Breast epithelium (tissue), 4 donors: Measurements from ENCODE around the gene NSUN3. TPM values are rescaled to one million over a fixed set of nuclear protein-coding genes. Genes with fewer than 3 reads are reported as not detected.

Source experiments
- DNase-seq, 2 donors: peaks; one replicate each; pipeline ENCODE4 v3.0.0-alpha.2; 2019; ENCODE audit warnings: low spot score in 2 of 2
- H3K27ac ChIP-seq, 2 donors: fragments of 200-600 bp; sonication (generic) in 1 of 2; one replicate each; pipeline ENCODE4 v1.5.1; 2016 to 2019; ENCODE audit warnings: mild to moderate bottlenecking in 1 of 2
- H3K27me3 ChIP-seq, 2 donors: fragments of 200-600 bp; sonication (generic) in 1 of 2; one replicate each; pipeline versions ENCODE4 v1.5.1 to v1.6.0; 2017 to 2019; ENCODE audit warnings: control low read depth in 1 of 2, mild to moderate bottlenecking in 1 of 2
- H3K36me3 ChIP-seq: fragments of 200-600 bp; one replicate; pipeline ENCODE4 v1.5.1; 2019
- H3K4me1 ChIP-seq, 2 donors: fragments of 200-600 bp; sonication (generic); one replicate each; pipeline ENCODE4 v1.5.1; 2016 to 2019; ENCODE audit warnings: control low read depth in 1 of 2
- H3K4me3 ChIP-seq, 3 donors: fragments of 200-600 bp; sonication (generic); 1 replicate in 2 of 3; 2 replicates in 1 of 3; pipeline ENCODE4 v1.5.1; 2016 to 2019; ENCODE audit warnings: mild to moderate bottlenecking in 3 of 3, moderate library complexity in 2 of 3
- H3K9me3 ChIP-seq, 2 donors: fragments of 200-600 bp; sonication (generic) in 1 of 2; one replicate each; pipeline ENCODE4 v1.5.1; 2016 to 2019; ENCODE audit warnings: control low read depth in 1 of 2
- POLR2A ChIP-seq: fragments of 450-650 bp; IDR thresholded peaks from one replicate; pipeline ENCODE4 v1.6.1; 2016; ENCODE audit warnings: antibody characterized with exemption, mild to moderate bottlenecking, moderate library complexity
- POLR2AphosphoS5 ChIP-seq, 3 donors: sonication (generic); formaldehyde crosslinking; IDR thresholded peaks; one replicate each; pipeline ENCODE4 v1.6.1; 2017; ENCODE audit warnings: antibody characterized with exemption in 3 of 3
- intact Hi-C: fragments of 100-400 bp; cut with DNase I; formaldehyde crosslinking; loops from one replicate; pipeline ENCODE4 v1.15.1; 2023; ENCODE audit warnings: low total_unique reads
- total RNA-seq, 3 donors: library from RNA; depleted of rRNA; stranded (reverse); fragments of >200 nt; gene quantifications; one replicate each; pipeline ENCODE4 v1.1.0, GENCODE V29; 2016
- TF ChIP-seq, protein P1 (sequence below), 3 donors: fragments of 450-650 bp; IDR thresholded peaks; one replicate each; pipeline ENCODE4 v1.5.1; 2016 to 2017; ENCODE audit warnings: antibody characterized with exemption in 3 of 3, mild to moderate bottlenecking in 3 of 3, moderate library complexity in 3 of 3

NSUN3 gene
- total RNA-seq, 3 donors from 2014 or later, result 7.4 to 21.4 (median 14.1) TPM

DNA sequence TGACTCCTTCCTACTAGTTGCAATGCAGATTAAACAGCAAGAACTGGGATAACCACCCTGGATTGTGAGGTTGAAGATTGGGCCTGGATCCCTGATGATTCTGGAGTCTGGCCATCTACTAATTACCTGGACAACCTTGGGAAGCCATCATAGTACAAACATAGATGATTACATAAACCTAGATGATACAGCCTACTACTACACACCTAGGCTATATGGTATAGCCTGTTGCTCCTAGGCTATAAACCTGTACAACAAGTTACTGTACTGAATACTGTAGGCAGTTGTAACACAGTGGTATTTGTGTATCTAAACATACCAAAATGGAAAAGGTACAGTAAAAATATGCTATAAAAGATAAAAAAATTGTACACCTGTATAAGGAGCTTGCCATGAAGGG is 48.0 kb downstream of the NSUN3 start:
- Histone ChIP-seq H3K9me3 (no peaks in the 10 kb centered on the region), H3K27ac (no peak overlapping the region), H3K27me3 (no peaks in the 10 kb centered on the region), H3K36me3 (no peaks in the 10 kb centered on the region), H3K4me1 (no peaks in the 10 kb centered on the region), H3K4me3 (no peak overlapping the region)
- DNase-seq, result no peak
- intact Hi-C loops, result no loop called here
- TF ChIP-seq POLR2AphosphoS5 (IDR thresholded peaks at IDR 0.05) (no peak), POLR2A (no peak)
- TF ChIP-seq, protein P1, sequence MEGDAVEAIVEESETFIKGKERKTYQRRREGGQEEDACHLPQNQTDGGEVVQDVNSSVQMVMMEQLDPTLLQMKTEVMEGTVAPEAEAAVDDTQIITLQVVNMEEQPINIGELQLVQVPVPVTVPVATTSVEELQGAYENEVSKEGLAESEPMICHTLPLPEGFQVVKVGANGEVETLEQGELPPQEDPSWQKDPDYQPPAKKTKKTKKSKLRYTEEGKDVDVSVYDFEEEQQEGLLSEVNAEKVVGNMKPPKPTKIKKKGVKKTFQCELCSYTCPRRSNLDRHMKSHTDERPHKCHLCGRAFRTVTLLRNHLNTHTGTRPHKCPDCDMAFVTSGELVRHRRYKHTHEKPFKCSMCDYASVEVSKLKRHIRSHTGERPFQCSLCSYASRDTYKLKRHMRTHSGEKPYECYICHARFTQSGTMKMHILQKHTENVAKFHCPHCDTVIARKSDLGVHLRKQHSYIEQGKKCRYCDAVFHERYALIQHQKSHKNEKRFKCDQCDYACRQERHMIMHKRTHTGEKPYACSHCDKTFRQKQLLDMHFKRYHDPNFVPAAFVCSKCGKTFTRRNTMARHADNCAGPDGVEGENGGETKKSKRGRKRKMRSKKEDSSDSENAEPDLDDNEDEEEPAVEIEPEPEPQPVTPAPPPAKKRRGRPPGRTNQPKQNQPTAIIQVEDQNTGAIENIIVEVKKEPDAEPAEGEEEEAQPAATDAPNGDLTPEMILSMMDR (IDR thresholded peaks at IDR 0.05), result no peak

DNA sequence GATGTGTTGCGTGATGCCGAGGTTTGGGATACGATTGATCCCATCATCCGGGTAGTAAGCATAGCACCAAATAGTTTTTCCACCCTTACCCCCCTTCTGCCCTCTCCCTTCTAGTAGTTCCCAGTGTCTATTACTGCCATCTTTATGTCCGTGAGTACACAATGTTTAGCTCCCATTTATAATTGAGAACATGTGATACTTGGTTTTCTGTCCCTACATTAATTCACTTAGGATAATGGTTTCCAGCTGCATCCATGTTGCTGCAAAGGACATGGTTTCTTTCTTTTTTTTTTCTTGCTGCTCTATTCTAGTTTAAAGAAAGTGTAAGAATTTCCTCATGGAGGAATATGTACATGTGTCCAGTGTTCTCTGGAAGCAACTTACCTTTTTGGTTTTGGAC is 51.8 kb downstream of the NSUN3 start:
- H3K4me1 ChIP-seq, result no peaks in the 10 kb centered on the region
- H3K9me3 ChIP-seq, result no peaks in the 10 kb centered on the region
- no peak for DNase-seq
- TF ChIP-seq POLR2AphosphoS5 (IDR thresholded peaks at IDR 0.05) (no peak), POLR2A (no peak)
- TF ChIP-seq, protein P1 (IDR thresholded peaks at IDR 0.05), result no peak
- no peak overlapping the region for H3K27ac ChIP-seq
- intact Hi-C loops, result no loop called here
- H3K27me3 ChIP-seq, result no peaks in the 10 kb centered on the region
- H3K36me3 ChIP-seq, result no peaks in the 10 kb centered on the region
- no peak overlapping the region for H3K4me3 ChIP-seq

DNA sequence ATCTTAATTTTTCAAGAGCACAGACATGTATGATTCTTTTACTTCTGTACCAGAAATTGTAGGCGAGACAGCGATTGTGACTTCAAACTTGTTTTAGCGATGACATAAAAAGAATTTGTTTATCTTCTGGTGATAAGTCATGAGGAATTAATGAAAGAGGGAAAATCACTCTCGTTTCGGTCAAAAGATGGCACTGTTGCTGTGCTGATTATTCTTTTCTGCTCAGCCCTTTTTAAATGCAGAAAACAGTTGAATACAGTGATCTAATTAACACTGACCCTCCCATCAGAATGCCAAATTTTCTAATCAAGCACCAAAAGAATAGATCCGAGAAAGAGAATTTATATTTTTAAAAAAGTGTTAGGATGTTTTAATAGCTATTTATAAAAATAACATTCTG is 52.6 kb downstream of the NSUN3 start:
- no peaks in the 10 kb centered on the region for H3K9me3 ChIP-seq
- TF ChIP-seq POLR2A (no peak), POLR2AphosphoS5 (IDR thresholded peaks at IDR 0.05) (no peak)
- TF ChIP-seq, protein P1 (IDR thresholded peaks at IDR 0.05), result no peak

DNA sequence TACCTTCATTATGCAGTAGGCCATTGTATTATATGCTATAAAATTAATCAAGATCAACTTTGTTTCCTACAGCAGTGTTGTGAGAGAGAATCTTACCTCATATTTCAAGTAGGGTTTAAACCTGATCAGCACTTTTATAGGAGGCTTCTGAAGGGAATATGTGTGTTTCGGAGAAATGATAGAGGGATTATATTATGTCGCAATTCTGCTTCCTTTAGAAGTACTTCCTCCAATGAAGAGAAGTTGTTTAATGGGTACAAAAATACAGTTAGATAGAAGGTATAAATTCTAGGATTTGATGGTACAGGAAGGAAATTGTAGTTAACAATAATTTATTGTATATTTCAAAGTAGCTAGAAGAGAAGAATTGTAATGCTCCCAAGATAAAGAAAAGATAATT is 54.9 kb downstream of the NSUN3 start:
- intact Hi-C loops, result no loop called here

More for the DNA sequence above, 52.6 kb downstream of the NSUN3 start:
- H3K4me3 ChIP-seq, result no peak overlapping the region
- H3K27ac ChIP-seq, result no peak overlapping the region
- no peaks in the 10 kb centered on the region for H3K36me3 ChIP-seq
- intact Hi-C loops, result no loop called here
- H3K27me3 ChIP-seq, result no peaks in the 10 kb centered on the region
- no peak for DNase-seq
- no peaks in the 10 kb centered on the region for H3K4me1 ChIP-seq

DNA sequence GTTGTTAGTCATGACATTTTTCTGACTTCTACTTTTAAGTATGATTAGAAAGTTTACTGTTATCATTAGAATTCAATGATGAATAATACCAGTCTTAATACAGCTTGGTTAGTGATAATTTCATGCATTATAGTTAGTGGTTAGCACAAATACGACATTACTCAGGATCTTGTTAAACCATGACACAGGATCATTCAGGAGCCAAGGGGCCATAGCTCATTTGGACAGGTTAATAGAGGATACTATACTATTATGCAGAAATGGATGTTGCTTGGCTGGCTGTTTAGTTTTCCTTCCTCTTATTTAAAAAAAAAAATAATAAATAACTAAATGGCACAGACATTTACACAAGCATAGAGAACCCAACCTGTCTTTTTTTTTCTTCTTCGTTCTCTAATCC is 55.5 kb downstream of the NSUN3 start:
- Histone ChIP-seq H3K27ac (no peak overlapping the region), H3K27me3 (no peaks in the 10 kb centered on the region), H3K36me3 (no peaks in the 10 kb centered on the region), H3K4me3 (no peak overlapping the region), H3K4me1 (no peaks in the 10 kb centered on the region), H3K9me3 (no peaks in the 10 kb centered on the region)
- intact Hi-C loops, result no loop called here
- TF ChIP-seq, protein P1 (IDR thresholded peaks at IDR 0.05), result no peak
- TF ChIP-seq POLR2A (no peak), POLR2AphosphoS5 (IDR thresholded peaks at IDR 0.05) (no peak)
- DNase-seq, result no peak

More for the DNA sequence above, 54.9 kb downstream of the NSUN3 start:
- Histone ChIP-seq H3K4me3 (no peak overlapping the region), H3K9me3 (no peaks in the 10 kb centered on the region), H3K27me3 (no peaks in the 10 kb centered on the region), H3K27ac (no peak overlapping the region), H3K36me3 (no peaks in the 10 kb centered on the region), H3K4me1 (no peaks in the 10 kb centered on the region)
- TF ChIP-seq POLR2AphosphoS5 (IDR thresholded peaks at IDR 0.05) (no peak), POLR2A (no peak)
- TF ChIP-seq, protein P1 (IDR thresholded peaks at IDR 0.05), result no peak
- no peak for DNase-seq
